ENCODE measurements around the gene KRT80.

GRCh38 chr12:52229836-52230343 lies 38.1 kb upstream of the KRT80 start:
- TF ChIP-seq CTCF (optimal IDR thresholded peaks at IDR 0.05 in 1 of 3, IDR thresholded peaks at IDR 0.05 in 1 of 3, conservative IDR thresholded peaks at IDR 0.05 in 1 of 3; ENCODE audit: extremely low read depth in 1 of 3, insufficient read depth in 2 of 3, low read length in 3 of 3) (no peak), EZH2 (IDR thresholded peaks at IDR 0.05; ENCODE audit: low read length) (no peak)
